HG03280 (cell line): ENCODE measurements around the gene ARL14EPL.
"Not testable (repeated sequence)": the region's sequence is repeated elsewhere in the genome, so short reads cannot be mapped to it uniquely, and the experiment has no call there.

Experiments
- ATAC-seq: cut with Tn5 transposase; IDR thresholded peaks from one replicate; pipeline ENCODE4 v1.9.1; 2021; ENCODE audit warnings: mild to moderate bottlenecking, moderate library complexity; ENCODE audit not compliant: unreplicated experiment

Gene ARL14EPL

GRCh38 chr5:116046261-116046660 is 14.0 kb downstream of the ARL14EPL start:
- ATAC-seq = no peak

- ATAC-seq = no peak
Measured at GRCh38 chr5:116046823-116047222, 14.6 kb downstream of the ARL14EPL start.

GRCh38 chr5:116058346-116058936 is 26.2 kb downstream of the ARL14EPL start:
- ATAC-seq = no peak

- no peak for ATAC-seq
Measured at GRCh38 chr5:116062352-116062751, 30.1 kb downstream of the ARL14EPL start.

- no peak for ATAC-seq
Measured at GRCh38 chr5:116063950-116064349, 31.7 kb downstream of the ARL14EPL start.

- ATAC-seq = peak; percentile 60
Measured at GRCh38 chr5:116068028-116068632, 35.9 kb downstream of the ARL14EPL start.

GRCh38 chr5:116071211-116071610 is 38.9 kb downstream of the ARL14EPL start:
- no peak for ATAC-seq

GRCh38 chr5:116075191-116075831 is 43.0 kb downstream of the ARL14EPL start:
- ATAC-seq = no peak

- peak; percentile 98 for ATAC-seq
Measured at GRCh38 chr5:116076496-116076895, 44.2 kb downstream of the ARL14EPL start.

- ATAC-seq = no peak
Measured at GRCh38 chr5:116078199-116078598, 45.9 kb downstream of the ARL14EPL start.

- peak; percentile 34 for ATAC-seq
Measured at GRCh38 chr5:116084287-116084691, 52.0 kb downstream of the ARL14EPL start.

- ATAC-seq = peak; percentile 81
Measured at GRCh38 chr5:116084871-116085715, 52.8 kb downstream of the ARL14EPL start, which contains the start of gene COMMD10. COMMD10 (plus strand) TSS chr5:116085025.

- ATAC-seq = not testable (repeated sequence)
Measured at GRCh38 chr5:116086309-116086708, 54.0 kb downstream of the ARL14EPL start.

- ATAC-seq = no peak
Measured at GRCh38 chr5:116088062-116088461, 55.8 kb downstream of the ARL14EPL start.

- no peak for ATAC-seq
Measured at GRCh38 chr5:116090302-116090701, 58.0 kb downstream of the ARL14EPL start.

GRCh38 chr5:116091416-116091815 is 59.1 kb downstream of the ARL14EPL start:
- ATAC-seq = no peak

- no peak for ATAC-seq
Measured at GRCh38 chr5:116097301-116097700, 65.0 kb downstream of the ARL14EPL start.

- no peak for ATAC-seq
Measured at GRCh38 chr5:116098998-116099397, 66.7 kb downstream of the ARL14EPL start.

GRCh38 chr5:116104941-116105340 is 72.7 kb downstream of the ARL14EPL start:
- not testable (repeated sequence) for ATAC-seq
